GM18861 (cell line): ENCODE data around the gene S1PR3.

ENCODE experiments used
- ATAC-seq: cut with Tn5 transposase; IDR thresholded peaks from one replicate; pipeline ENCODE4 v1.9.1; 2021; ENCODE audit not compliant: unreplicated experiment

S1PR3 gene

GRCh38 chr9:89032661-89033060 lies 41.4 kb downstream of the S1PR3 start:
- ATAC-seq = no peak

DNA sequence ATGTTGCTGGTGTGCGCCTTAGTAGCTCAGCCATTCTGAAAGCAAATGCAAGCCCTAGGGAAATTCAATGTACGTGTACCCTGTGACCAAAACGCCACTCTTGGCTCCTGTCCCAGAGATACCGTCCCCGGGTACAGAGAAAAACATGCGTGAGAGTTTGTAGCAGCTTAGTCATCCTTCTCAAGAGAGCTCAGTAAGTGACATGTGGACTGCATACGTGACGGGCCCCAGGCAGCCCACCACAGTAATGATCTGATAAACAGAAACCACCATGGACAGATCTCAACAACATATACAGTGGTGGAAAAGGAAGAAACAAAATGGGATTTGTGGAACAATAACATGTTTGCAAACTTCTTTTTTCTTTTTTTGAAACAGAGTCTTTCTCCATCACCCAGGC lies 45.1 kb downstream of the S1PR3 start:
- ATAC-seq = no peak

GRCh38 chr9:89036891-89037290 lies 45.6 kb downstream of the S1PR3 start:
- ATAC-seq = no peak

- ATAC-seq = no peak
These were observed 46.1 kb downstream of the S1PR3 start for GRCh38 chr9:89037346-89037745.

DNA sequence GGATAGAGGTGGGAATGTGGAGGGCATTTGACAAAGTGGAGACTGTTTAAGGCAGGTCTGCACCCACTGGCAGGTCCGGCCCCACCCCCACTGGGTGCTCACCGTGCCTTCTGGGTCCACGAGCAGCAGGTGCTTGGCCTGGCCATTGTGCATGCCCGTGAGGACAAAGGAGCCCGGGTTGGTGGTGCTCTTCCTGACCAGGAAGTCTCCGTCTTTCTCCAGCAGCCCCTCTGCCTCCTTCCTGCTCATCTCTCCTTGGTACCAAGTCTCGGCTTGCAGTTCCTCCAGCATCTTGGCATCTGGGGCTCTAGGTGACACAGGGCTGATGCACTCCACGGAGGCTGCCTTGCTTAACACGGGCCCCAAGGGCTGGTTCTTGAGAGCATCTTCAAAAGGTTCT lies 46.6 kb downstream of the S1PR3 start:
- ATAC-seq = no peak

- no peak for ATAC-seq
These were observed 47.3 kb downstream of the S1PR3 start for GRCh38 chr9:89038382-89039103.

GRCh38 chr9:89039104-89039465 lies 47.8 kb downstream of the S1PR3 start:
- ATAC-seq = no peak

GRCh38 chr9:89039664-89040063 lies 48.4 kb downstream of the S1PR3 start:
- ATAC-seq = no peak

- no peak for ATAC-seq
These were observed 51.7 kb downstream of the S1PR3 start for GRCh38 chr9:89042984-89043383.

DNA sequence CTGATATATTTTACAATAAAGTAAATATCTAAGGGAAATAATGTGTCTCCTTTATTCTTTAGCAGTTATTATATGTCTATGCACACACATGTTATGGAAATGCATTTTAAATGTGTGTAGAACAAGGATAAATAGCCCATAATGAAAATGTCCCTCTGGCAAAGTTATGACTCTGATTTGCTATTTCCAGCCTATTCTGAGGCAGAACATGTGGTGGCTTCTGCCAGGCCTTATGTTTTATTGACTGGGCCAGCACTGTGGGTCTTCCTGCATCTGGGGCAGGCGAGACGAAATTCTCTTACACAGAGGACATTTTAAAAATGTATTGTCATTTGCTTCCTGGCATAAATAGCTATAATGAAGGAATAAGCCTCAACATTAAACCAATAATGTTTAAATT lies 52.8 kb downstream of the S1PR3 start:
- ATAC-seq = no peak

- no peak for ATAC-seq
These were observed 53.6 kb downstream of the S1PR3 start for GRCh38 chr9:89044881-89045280.

GRCh38 chr9:89046832-89047231 lies 55.6 kb downstream of the S1PR3 start:
- no peak for ATAC-seq

- ATAC-seq = no peak
These were observed 56.4 kb downstream of the S1PR3 start for GRCh38 chr9:89047667-89048066.

GRCh38 chr9:89048616-89049015 lies 57.3 kb downstream of the S1PR3 start:
- ATAC-seq = no peak

- no peak for ATAC-seq
These were observed 58.4 kb downstream of the S1PR3 start for GRCh38 chr9:89049646-89050045.

- ATAC-seq = no peak
These were observed 60.3 kb downstream of the S1PR3 start for GRCh38 chr9:89051421-89052025.

- no peak for ATAC-seq
These were observed 61.3 kb downstream of the S1PR3 start for GRCh38 chr9:89052470-89053097.

DNA sequence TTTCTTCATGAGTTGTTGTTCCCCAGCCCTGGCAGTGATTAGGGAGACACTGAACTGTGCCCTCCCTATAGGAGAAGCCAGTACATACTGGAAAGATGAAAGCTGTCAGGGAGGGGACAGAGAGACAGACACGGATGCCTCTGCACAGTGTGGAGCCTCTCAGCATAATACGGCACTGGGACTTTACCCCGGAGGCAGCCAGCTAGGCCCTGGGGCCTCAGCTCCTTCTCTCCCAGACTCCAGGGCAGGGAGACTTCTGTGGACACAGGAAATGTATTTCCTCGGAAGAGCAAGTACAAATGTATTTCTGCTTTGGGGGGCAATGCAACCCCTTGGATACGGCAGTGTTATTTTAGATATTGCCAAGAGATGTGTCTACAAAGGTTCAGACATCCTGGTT lies 62.0 kb downstream of the S1PR3 start:
- no peak for ATAC-seq
